ENCODE results near the gene FAAP100.

- TF ChIP-seq HDGF (IDR thresholded peaks at IDR 0.05; ENCODE audit: borderline replicate concordance) (no peak), BHLHE40 (IDR thresholded peaks at IDR 0.05; ENCODE audit: borderline replicate concordance) (no peak), PKNOX1 (IDR thresholded peaks at IDR 0.05) (no peak), SP1 (IDR thresholded peaks at IDR 0.05) (no peak), SUZ12 (IDR thresholded peaks at IDR 0.05) (no peak), FOXA1 (IDR thresholded peaks at IDR 0.05) (no peak), FOXM1 (IDR thresholded peaks at IDR 0.05; ENCODE audit: borderline replicate concordance) (no peak), ELF4 (IDR thresholded peaks at IDR 0.05) (no peak), FOXK2 (IDR thresholded peaks at IDR 0.05) (no peak)
Observed at GRCh38 chr17:81581758-81582157, 29.6 kb upstream of the FAAP100 start.

All from HEK293T (cell line).